Measurements from ENCODE around the gene DOK3. TPM values are rescaled to one million over a fixed set of nuclear protein-coding genes. Genes with fewer than 3 reads are reported as not detected.

DOK3 gene
- total RNA-seq, 1 experiment from 2014 or later: 16.4 TPM

GRCh38 chr5:177496727-177497291 is 12.8 kb downstream of the DOK3 start:
- Histone ChIP-seq H2BK12ac (ENCODE audit: insufficient read length, low read depth, low read length) (no peak overlapping the region), H3K56ac (ENCODE audit: insufficient read length, low read depth, low read length) (no peak overlapping the region), H2BK5ac (ENCODE audit: insufficient read length, low read length) (no peak overlapping the region), H4K8ac (replicated peaks; ENCODE audit: insufficient read length, low read depth, low read length) (no peak overlapping the region), H3K9ac (ENCODE audit: extremely low read depth, insufficient read length, low read length) (peak overlapping the region; percentile 60), H3K79me2 (ENCODE audit: insufficient read depth, low read length) (no peaks in the 10 kb centered on the region), H3K9me3 (ENCODE audit: control insufficient read depth, low read depth, low read length) (no peaks in the 10 kb centered on the region), H4K5ac (ENCODE audit: insufficient read length, low read depth, low read length) (no peak overlapping the region), H3K27ac (ENCODE audit: insufficient read length, low read depth, low read length) (no peak overlapping the region), H3K23ac (ENCODE audit: insufficient read length, low read depth, low read length) (no peak overlapping the region), H3K4me2 (ENCODE audit: insufficient read depth, insufficient read length, low read length) (peak overlapping the region; percentile 42), H3K18ac (ENCODE audit: insufficient read length, low read depth, low read length) (peak overlapping the region; percentile 95), H4K20me1 (ENCODE audit: control insufficient read depth, insufficient read depth, insufficient read length) (no peaks in the 10 kb centered on the region), H2BK15ac (ENCODE audit: low read depth, low read length) (no peak overlapping the region), H2BK20ac (ENCODE audit: low read depth, low read length, poor library complexity, severe bottlenecking) (no peak overlapping the region), H2AK5ac (ENCODE audit: insufficient read length, low read length) (no peak overlapping the region), H3K4ac (ENCODE audit: low read depth, low read length) (peak overlapping the region; percentile 87; the same call in 1 of the 2 replicates), H2AFZ (ENCODE audit: low read length) (no peak overlapping the region), H3T11ph (ENCODE audit: low read length) (peak overlapping the region; percentile 22), H3K14ac (ENCODE audit: insufficient read depth, low read length) (peak overlapping the region; percentile 98), H4K91ac (ENCODE audit: insufficient read length, low read depth, low read length) (peak overlapping the region; percentile 87), H3K4me1 (ENCODE audit: insufficient read depth, low read length) (peaks cover 5% of the 10 kb centered on the region; the same call in 1 of the 2 replicates), H3K79me1 (ENCODE audit: insufficient read depth, low read depth, low read length, poor library complexity, severe bottlenecking) (no peaks in the 10 kb centered on the region), H2BK120ac (ENCODE audit: low read depth, low read length, poor library complexity, severe bottlenecking) (peak overlapping the region; percentile 74), H3K27me3 (ENCODE audit: insufficient read depth, low read length) (no peaks in the 10 kb centered on the region; the same call in 1 of the 2 replicates), H3K23me2 (ENCODE audit: insufficient read length, low read depth, low read length, poor library complexity, severe bottlenecking) (peaks cover 4% of the 10 kb centered on the region)
- H3K9me3 Mint-ChIP-seq: no peaks in the 10 kb centered on the region
- no CpG with 5 or more reads among the region's 29 CpGs for WGBS (ENCODE audit: extremely low coverage, insufficient read length, low lambda C conversion rate)
- peak overlapping the region; percentile 95 to 98 (median 95); a peak in 5 of 7 replicates for H3K27ac Mint-ChIP-seq
- peaks cover 34 to 54% of the 10 kb centered on the region in 2 experiments for H3K4me1 Mint-ChIP-seq
- peak; percentile 94 for DNase-seq
- H3K36me3 Mint-ChIP-seq (ENCODE audit: insufficient read depth in 1 of 3, low read depth in 3 of 3): peaks cover 12 to 24% (median 20%) of the 10 kb centered on the region in 3 experiments
- H3K27me3 Mint-ChIP-seq (ENCODE audit: low read depth): peaks cover 29% of the 10 kb centered on the region
- H3K4me3 Mint-ChIP-seq: peak overlapping the region; percentile 75 to 84
- no peak for TF ChIP-seq CTCF (conservative IDR thresholded peaks at IDR 0.05)
